NCI-H2171 (cell line): Measurements from ENCODE around the gene CCDC97.

Experiments
- DNase-seq: peaks from one replicate; lab custom pipeline; 2025; lab: John Stamatoyannopoulos, UW

The CCDC97 gene

GRCh38 chr19:41298348-41298964 is 11.5 kb upstream of the CCDC97 start:
- no peak for DNase-seq

GRCh38 chr19:41299046-41299754 is 10.8 kb upstream of the CCDC97 start:
- DNase-seq = no peak

- no peak for DNase-seq
These were observed 10.2 kb upstream of the CCDC97 start for GRCh38 chr19:41299755-41300089.

- no peak for DNase-seq
These were observed 9.4 kb upstream of the CCDC97 start for GRCh38 chr19:41300555-41300954.

GRCh38 chr19:41302624-41303351 is 7.2 kb upstream of the CCDC97 start:
- DNase-seq = no peak

GRCh38 chr19:41303954-41304353 is 6.0 kb upstream of the CCDC97 start:
- DNase-seq = no peak

- DNase-seq = no peak
These were observed 5.1 kb upstream of the CCDC97 start for GRCh38 chr19:41304706-41305483.

- DNase-seq = no peak
These were observed 3.8 kb upstream of the CCDC97 start for GRCh38 chr19:41305927-41306793.

- no peak for DNase-seq
These were observed 2.7 kb upstream of the CCDC97 start for GRCh38 chr19:41307090-41307875.

GRCh38 chr19:41307954-41308449 is 2.0 kb upstream of the CCDC97 start:
- DNase-seq = no peak

- peak; percentile 64 for DNase-seq
These were observed 1.4 kb upstream of the CCDC97 start for GRCh38 chr19:41308450-41309179.

GRCh38 chr19:41309180-41310032 is 566 bp upstream of the CCDC97 start:
- no peak for DNase-seq

- no peak for DNase-seq
These were observed 1.1 kb downstream of the CCDC97 start for GRCh38 chr19:41311072-41311471.

- no peak for DNase-seq
These were observed 1.6 kb downstream of the CCDC97 start for GRCh38 chr19:41311613-41312012.

GRCh38 chr19:41316306-41316920 is 6.4 kb downstream of the CCDC97 start:
- DNase-seq = no peak

- DNase-seq = no peak
These were observed 8.9 kb downstream of the CCDC97 start for GRCh38 chr19:41318696-41319499.

GRCh38 chr19:41319500-41320184 is 9.7 kb downstream of the CCDC97 start:
- DNase-seq = no peak
